ENCODE data around the gene NCAPG. TPM values are rescaled to one million over a fixed set of nuclear protein-coding genes. Genes with fewer than 3 reads are reported as not detected.

Gene NCAPG
- polyA plus RNA-seq, 3 donors, result not detected

GRCh38 chr4:17769406-17770174 is 41.2 kb upstream of the NCAPG start:
- Mint-ChIP-seq H3K4me3 (no peak overlapping the region), H3K27me3 (ENCODE audit: low read depth in 3 of 3) (peaks cover 1 to 2% (median 1%) of the 10 kb centered on the region in 3 donors), H3K36me3 (no peaks in the 10 kb centered on the region), H3K9me3 (peaks cover 0 to 15% (median 10%) of the 10 kb centered on the region in 7 donors), H3K4me1 (peaks cover 3% of the 10 kb centered on the region), H3K27ac (no peak overlapping the region)
- H4K20me1 ChIP-seq (ENCODE audit: insufficient read depth, low read length), result no peaks in the 10 kb centered on the region
- WGBS (ENCODE audit: insufficient coverage), result 76% methylated on average over 4 of the region's 8 CpGs
- intact Hi-C loops (cut with micrococcal nuclease), result no loop called here
- no peak for DNase-seq
- no peaks in the 10 kb centered on the region for H3K27me3 ChIP-seq (ENCODE audit: control insufficient read depth in 2 of 2, insufficient read depth in 2 of 2, low read length in 2 of 2)
- H3K4me2 ChIP-seq (replicated peaks; ENCODE audit: extremely low read depth, low read length, poor library complexity, severe bottlenecking), result no peak overlapping the region
- TF ChIP-seq CTCF (IDR thresholded peaks at IDR 0.05), result no peak
- no peak overlapping the region for H3K9ac ChIP-seq (ENCODE audit: insufficient read depth, low read length, poor library complexity, severe bottlenecking)
- no peak overlapping the region for H3K4me3 ChIP-seq (replicated peaks in 1 of 3; ENCODE audit: low read depth in 2 of 3, low read length in 3 of 3)
- H3K79me2 ChIP-seq (ENCODE audit: insufficient read depth, low read length), result no peaks in the 10 kb centered on the region
- peaks cover 5 to 13% of the 10 kb centered on the region in 2 donors for H3K9me3 ChIP-seq (replicated peaks in 1 of 2; ENCODE audit: control insufficient read depth in 1 of 2, insufficient read depth in 1 of 2, low read length in 2 of 2)
- no peaks in the 10 kb centered on the region for H3K36me3 ChIP-seq (replicated peaks in 1 of 2; ENCODE audit: control insufficient read depth in 1 of 2, insufficient read depth in 2 of 2, low read length in 2 of 2)
- no peak overlapping the region for H3K27ac ChIP-seq (ENCODE audit: low read depth in 1 of 2, low read length in 2 of 2)
- H2AFZ ChIP-seq (ENCODE audit: insufficient read depth, low read depth, low read length, poor library complexity, severe bottlenecking), result no peak overlapping the region
- no peaks in the 10 kb centered on the region for H3K4me1 ChIP-seq (ENCODE audit: control insufficient read depth in 1 of 2, insufficient read depth in 2 of 2, low read length in 2 of 2)

GRCh38 chr4:17770845-17771244 is 39.9 kb upstream of the NCAPG start:
- Mint-ChIP-seq H3K4me1 (peaks cover under 1% of the 10 kb centered on the region), H3K36me3 (no peaks in the 10 kb centered on the region), H3K27me3 (ENCODE audit: low read depth in 3 of 3) (peaks cover 1 to 2% (median 1%) of the 10 kb centered on the region in 3 donors), H3K27ac (no peak overlapping the region), H3K4me3 (no peak overlapping the region), H3K9me3 (peaks cover 0 to 12% (median 5%) of the 10 kb centered on the region in 7 donors)
- no peak overlapping the region for H3K27ac ChIP-seq (ENCODE audit: low read depth in 1 of 2, low read length in 2 of 2)
- WGBS (ENCODE audit: insufficient coverage), result no CpG with 5 or more reads among the region's 4 CpGs
- H2AFZ ChIP-seq (ENCODE audit: insufficient read depth, low read depth, low read length, poor library complexity, severe bottlenecking), result no peak overlapping the region
- no peaks in the 10 kb centered on the region for H3K79me2 ChIP-seq (ENCODE audit: insufficient read depth, low read length)
- intact Hi-C loops (cut with micrococcal nuclease), result no loop called here
- peaks cover 5 to 11% of the 10 kb centered on the region in 2 donors for H3K9me3 ChIP-seq (replicated peaks in 1 of 2; ENCODE audit: control insufficient read depth in 1 of 2, insufficient read depth in 1 of 2, low read length in 2 of 2)
- no peaks in the 10 kb centered on the region for H4K20me1 ChIP-seq (ENCODE audit: insufficient read depth, low read length)
- H3K4me3 ChIP-seq (replicated peaks in 1 of 3; ENCODE audit: low read depth in 2 of 3, low read length in 3 of 3), result no peak overlapping the region
- no peaks in the 10 kb centered on the region for H3K4me1 ChIP-seq (ENCODE audit: control insufficient read depth in 1 of 2, insufficient read depth in 2 of 2, low read length in 2 of 2)
- DNase-seq, result no peak
- no peak overlapping the region for H3K9ac ChIP-seq (ENCODE audit: insufficient read depth, low read length, poor library complexity, severe bottlenecking)
- no peaks in the 10 kb centered on the region for H3K36me3 ChIP-seq (replicated peaks in 1 of 2; ENCODE audit: control insufficient read depth in 1 of 2, insufficient read depth in 2 of 2, low read length in 2 of 2)
- no peak overlapping the region for H3K4me2 ChIP-seq (replicated peaks; ENCODE audit: extremely low read depth, low read length, poor library complexity, severe bottlenecking)
- no peak for TF ChIP-seq CTCF (IDR thresholded peaks at IDR 0.05)
- no peaks in the 10 kb centered on the region for H3K27me3 ChIP-seq (ENCODE audit: control insufficient read depth in 2 of 2, insufficient read depth in 2 of 2, low read length in 2 of 2)
